Lower lobe of right lung (tissue), 2 donors: ENCODE measurements around the gene EPHA6. TPM values are rescaled to one million over a fixed set of nuclear protein-coding genes. Genes with fewer than 3 reads are reported as not detected.

ENCODE experiments used
- ATAC-seq, 2 donors: fragments of 200-7000 bp; cut with Tn5 transposase; one replicate each; pipeline ENCODE4 v1.9.1; 2020 to 2022; ENCODE audit warnings: mild to moderate bottlenecking in 2 of 2, moderate library complexity in 2 of 2
- DNase-seq: peaks from one replicate; pipeline ENCODE4 v3.0.0-alpha.2; 2020
- H3K27ac ChIP-seq: fragments of 200-600 bp; one replicate; pipeline ENCODE4 v1.8.0; 2022
- H3K27me3 ChIP-seq: fragments of 200-600 bp; one replicate; pipeline ENCODE4 v1.8.0; 2022; ENCODE audit warnings: low read depth
- H3K36me3 ChIP-seq: fragments of 200-600 bp; one replicate; pipeline ENCODE4 v1.8.0; 2022; ENCODE audit warnings: mild to moderate bottlenecking
- H3K4me1 ChIP-seq: fragments of 200-600 bp; one replicate; pipeline ENCODE4 v1.8.0; 2022
- H3K4me3 ChIP-seq: fragments of 200-600 bp; one replicate; pipeline ENCODE4 v1.8.0; 2022; ENCODE audit warnings: mild to moderate bottlenecking
- H3K9me3 ChIP-seq: fragments of 200-600 bp; one replicate; pipeline ENCODE4 v1.8.0; 2022
- intact Hi-C: fragments of 100-400 bp; cut with DNase I; formaldehyde crosslinking; loops from one replicate; pipeline ENCODE4 v1.11.0; 2022
- total RNA-seq: library from RNA; stranded (reverse); fragmentation: NEBNext Ultra II Directional; extraction: Animal tissue kit (Norgen Biotek cat#: 25700); gene quantifications from one replicate; pipeline ENCODE4 v1.2.1, GENCODE V29; 2021
- TF ChIP-seq, protein P1 (sequence below): fragments of 200-600 bp; IDR thresholded peaks from one replicate; pipeline ENCODE4 v1.8.0; 2022; ENCODE audit warnings: antibody characterized with exemption, mild to moderate bottlenecking
- donor health status: DM: no; HTN: yes; CAD: no; lungs with severe emphysema.

EPHA6 gene
- total RNA-seq, 1 donor from 2014 or later, result 0.53 TPM

DNA sequence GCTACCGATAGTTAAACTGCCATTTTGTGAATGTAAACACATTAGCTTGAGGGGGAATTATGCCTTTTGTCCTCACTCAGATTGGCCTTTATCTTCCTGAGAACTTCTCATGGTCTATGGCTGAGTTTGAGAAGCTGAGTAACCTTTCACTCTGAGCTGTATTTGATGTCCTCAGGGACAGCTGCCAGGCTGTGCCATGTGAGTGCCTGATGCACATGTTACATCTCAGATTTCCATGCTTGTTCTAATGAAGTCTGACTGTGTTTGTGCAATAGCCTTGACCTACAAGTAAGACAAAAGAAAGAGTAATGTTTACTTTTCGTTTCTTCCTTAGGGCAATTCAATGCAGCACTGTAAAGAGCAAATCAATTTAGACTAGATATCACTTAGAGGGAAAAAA is 906.0 kb downstream of the EPHA6 start:
- TF ChIP-seq, protein P1, sequence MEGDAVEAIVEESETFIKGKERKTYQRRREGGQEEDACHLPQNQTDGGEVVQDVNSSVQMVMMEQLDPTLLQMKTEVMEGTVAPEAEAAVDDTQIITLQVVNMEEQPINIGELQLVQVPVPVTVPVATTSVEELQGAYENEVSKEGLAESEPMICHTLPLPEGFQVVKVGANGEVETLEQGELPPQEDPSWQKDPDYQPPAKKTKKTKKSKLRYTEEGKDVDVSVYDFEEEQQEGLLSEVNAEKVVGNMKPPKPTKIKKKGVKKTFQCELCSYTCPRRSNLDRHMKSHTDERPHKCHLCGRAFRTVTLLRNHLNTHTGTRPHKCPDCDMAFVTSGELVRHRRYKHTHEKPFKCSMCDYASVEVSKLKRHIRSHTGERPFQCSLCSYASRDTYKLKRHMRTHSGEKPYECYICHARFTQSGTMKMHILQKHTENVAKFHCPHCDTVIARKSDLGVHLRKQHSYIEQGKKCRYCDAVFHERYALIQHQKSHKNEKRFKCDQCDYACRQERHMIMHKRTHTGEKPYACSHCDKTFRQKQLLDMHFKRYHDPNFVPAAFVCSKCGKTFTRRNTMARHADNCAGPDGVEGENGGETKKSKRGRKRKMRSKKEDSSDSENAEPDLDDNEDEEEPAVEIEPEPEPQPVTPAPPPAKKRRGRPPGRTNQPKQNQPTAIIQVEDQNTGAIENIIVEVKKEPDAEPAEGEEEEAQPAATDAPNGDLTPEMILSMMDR, result no peak
- intact Hi-C loops, result no loop called here
- Histone ChIP-seq H3K4me1 (no peaks in the 10 kb centered on the region), H3K4me3 (no peak overlapping the region), H3K27ac (no peak overlapping the region), H3K27me3 (no peaks in the 10 kb centered on the region), H3K9me3 (no peaks in the 10 kb centered on the region), H3K36me3 (no peaks in the 10 kb centered on the region)
- no peak for DNase-seq
- no peak for ATAC-seq

DNA sequence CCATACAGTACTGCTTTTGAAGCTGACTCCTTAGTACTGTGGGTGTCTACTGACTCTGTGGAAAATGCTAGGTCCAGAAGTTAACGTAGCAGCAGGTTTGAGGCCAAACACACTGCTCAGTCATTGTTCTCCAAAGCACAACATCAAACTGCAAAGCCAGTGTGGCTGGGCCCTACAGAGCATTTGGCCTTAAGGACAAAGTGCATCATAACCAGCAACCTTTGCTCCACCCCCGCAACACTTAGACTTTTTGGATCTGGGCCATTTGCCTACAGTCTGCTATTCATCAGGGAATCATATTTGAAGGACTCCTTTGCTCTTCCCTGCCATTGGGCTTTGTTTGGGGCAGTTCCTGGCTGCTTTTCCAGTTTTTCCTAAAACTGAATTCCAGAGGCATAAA is 907.1 kb downstream of the EPHA6 start:
- H3K27me3 ChIP-seq, result no peaks in the 10 kb centered on the region
- H3K27ac ChIP-seq, result no peak overlapping the region
- ATAC-seq, result no peak
- no peak for DNase-seq
- TF ChIP-seq, protein P1, result no peak
- no peaks in the 10 kb centered on the region for H3K36me3 ChIP-seq
- H3K4me1 ChIP-seq, result no peaks in the 10 kb centered on the region
- intact Hi-C loops, result no loop called here
- no peak overlapping the region for H3K4me3 ChIP-seq
- H3K9me3 ChIP-seq, result no peaks in the 10 kb centered on the region

DNA sequence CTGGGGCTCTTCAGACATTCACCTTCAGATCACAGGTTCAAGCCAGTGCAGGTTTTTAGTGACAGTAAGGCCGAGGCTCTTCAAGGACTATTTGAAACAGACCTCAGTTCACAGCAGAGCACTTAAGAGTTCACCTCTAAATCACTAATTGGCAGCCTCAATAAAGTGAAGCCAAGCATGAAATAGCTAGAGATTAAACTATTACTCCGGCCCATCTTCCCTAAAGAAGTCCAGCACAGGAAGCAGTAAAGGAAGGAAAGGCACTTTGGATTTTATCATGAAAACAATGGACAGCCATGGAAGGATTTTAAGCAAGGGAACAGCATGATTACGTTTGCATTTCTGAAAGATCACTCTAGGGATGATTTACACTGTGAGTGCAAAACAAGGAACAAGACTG is 922.5 kb downstream of the EPHA6 start:
- TF ChIP-seq, protein P1, result no peak
- Histone ChIP-seq H3K9me3 (no peaks in the 10 kb centered on the region), H3K4me3 (no peak overlapping the region), H3K36me3 (no peaks in the 10 kb centered on the region), H3K4me1 (no peaks in the 10 kb centered on the region), H3K27me3 (no peaks in the 10 kb centered on the region), H3K27ac (no peak overlapping the region)
- intact Hi-C loops, result no loop called here
- ATAC-seq, result no peak
- DNase-seq, result no peak

DNA sequence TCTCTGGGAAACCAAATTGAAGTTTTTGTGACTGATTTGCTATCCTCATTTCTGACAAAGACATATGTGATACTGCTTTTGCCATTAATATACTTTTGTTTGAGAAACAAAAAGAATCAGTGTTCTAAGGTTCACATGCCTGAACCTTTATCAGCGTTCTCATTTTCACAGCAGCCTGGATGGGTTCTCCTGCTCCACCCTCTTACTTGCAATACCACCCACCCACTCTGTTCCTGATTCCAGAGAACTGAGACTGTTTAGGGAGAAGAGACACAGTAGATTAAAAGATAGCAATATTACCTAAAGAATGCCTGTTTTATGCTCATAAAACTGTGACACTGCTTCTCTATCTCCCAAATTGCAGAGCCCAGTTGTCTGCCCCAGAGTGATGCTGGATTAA is 924.4 kb downstream of the EPHA6 start:
- H3K27me3 ChIP-seq, result no peaks in the 10 kb centered on the region
- intact Hi-C loops, result no loop called here
- H3K27ac ChIP-seq, result no peak overlapping the region
- TF ChIP-seq, protein P1, result no peak
- H3K4me3 ChIP-seq, result no peak overlapping the region
- no peaks in the 10 kb centered on the region for H3K9me3 ChIP-seq
- H3K36me3 ChIP-seq, result no peaks in the 10 kb centered on the region
- no peaks in the 10 kb centered on the region for H3K4me1 ChIP-seq
- no peak for DNase-seq
- ATAC-seq, result no peak

DNA sequence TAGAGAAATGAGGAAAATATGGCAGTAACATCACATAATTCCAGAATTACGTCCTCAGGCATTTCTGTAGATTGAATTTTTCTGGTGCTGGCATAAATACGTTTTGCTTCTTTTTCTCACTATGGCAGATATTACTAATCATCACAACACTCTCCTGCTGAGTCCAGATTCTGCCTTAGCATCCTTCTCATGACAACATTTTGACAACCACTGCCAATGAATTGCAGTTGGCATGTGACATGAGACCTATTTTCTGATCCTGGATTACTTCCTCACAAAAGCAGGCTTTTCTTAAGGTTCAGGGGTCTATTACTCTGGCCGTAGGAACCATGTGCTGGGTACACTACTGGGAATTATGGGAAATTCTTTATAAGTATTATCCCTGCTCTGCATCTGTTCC is 927.6 kb downstream of the EPHA6 start:
- no peak overlapping the region for H3K27ac ChIP-seq
- no peak overlapping the region for H3K4me3 ChIP-seq
- no peaks in the 10 kb centered on the region for H3K27me3 ChIP-seq
- H3K36me3 ChIP-seq, result no peaks in the 10 kb centered on the region
- no peak for DNase-seq
- H3K4me1 ChIP-seq, result no peaks in the 10 kb centered on the region
- ATAC-seq, result no peak
- intact Hi-C loops, result no loop called here
- TF ChIP-seq, protein P1, result no peak
- H3K9me3 ChIP-seq, result no peaks in the 10 kb centered on the region

DNA sequence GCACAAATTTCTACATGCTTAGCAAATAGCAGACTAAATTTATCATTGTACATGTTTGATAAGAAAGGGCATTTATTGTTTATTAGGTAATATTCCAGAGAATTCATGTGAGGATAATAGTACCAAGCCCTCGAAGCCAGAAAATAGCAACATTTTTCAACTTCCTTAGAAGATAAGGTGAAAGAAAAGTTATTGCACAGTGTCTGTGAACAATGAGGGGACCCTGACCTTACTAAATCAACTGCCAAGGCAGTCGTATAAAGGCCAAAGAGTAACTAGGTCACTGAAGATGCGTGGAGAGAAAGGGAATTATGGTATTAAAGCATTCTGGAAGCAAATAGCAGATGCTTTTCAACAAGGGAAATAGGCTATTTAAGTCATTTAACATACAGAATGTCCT is 929.9 kb downstream of the EPHA6 start:
- intact Hi-C loops, result no loop called here
- Histone ChIP-seq H3K4me3 (no peak overlapping the region), H3K9me3 (no peaks in the 10 kb centered on the region), H3K4me1 (no peaks in the 10 kb centered on the region), H3K36me3 (no peaks in the 10 kb centered on the region), H3K27me3 (no peaks in the 10 kb centered on the region), H3K27ac (no peak overlapping the region)
- TF ChIP-seq, protein P1, result no peak
- no peak for ATAC-seq
- DNase-seq, result no peak
